ENCODE results near the gene TMEM222.

Gene TMEM222, protein sequence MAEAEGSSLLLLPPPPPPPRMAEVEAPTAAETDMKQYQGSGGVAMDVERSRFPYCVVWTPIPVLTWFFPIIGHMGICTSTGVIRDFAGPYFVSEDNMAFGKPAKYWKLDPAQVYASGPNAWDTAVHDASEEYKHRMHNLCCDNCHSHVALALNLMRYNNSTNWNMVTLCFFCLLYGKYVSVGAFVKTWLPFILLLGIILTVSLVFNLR

DNA sequence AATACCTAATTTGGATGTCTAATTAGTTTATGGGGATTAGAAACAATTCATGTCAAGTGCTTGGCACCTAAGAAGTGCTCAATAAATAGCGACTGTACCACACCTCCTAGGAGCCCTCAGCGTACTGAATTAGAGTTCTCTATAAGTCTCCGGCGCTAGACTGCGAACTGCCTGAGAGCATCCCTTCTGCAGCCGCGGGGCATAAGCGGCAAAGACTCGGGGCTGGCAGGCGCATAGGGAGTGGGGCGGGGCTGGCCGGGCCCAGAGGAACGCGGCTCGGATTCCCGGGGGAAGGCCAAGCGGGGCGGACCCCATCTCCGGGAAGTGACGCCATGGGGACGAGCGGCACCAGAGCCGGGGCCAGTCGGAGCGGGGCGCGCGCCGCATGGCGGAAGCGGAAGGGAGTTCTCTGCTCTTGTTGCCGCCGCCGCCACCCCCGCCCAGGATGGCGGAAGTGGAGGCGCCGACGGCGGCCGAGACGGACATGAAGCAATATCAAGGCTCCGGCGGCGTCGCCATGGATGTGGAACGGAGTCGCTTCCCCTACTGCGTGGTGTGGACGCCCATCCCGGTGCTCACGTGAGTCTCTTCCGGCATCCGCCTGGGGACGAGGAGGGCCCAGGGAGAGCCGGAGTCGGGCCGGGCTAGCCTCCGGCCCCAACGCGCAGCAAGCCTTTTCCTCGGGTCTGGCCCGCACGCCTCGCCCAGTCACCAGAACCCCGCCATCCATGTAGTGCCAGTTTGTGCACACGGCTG lies at the start of gene TMEM222:
TMEM222 (plus strand) TSS at position 351 of the 756 bp plus-strand sequence; CDS start at position 386, 35 bp downstream.
- in situ Hi-C loops (cut with MboI; ENCODE audit: low sequenced_read_pairs), result no loop called here

GRCh38 chr1:27274204-27274603 lies 47.8 kb upstream of the TMEM222 start:
- in situ Hi-C loops (cut with MboI; ENCODE audit: low sequenced_read_pairs), result no loop called here

GRCh38 chr1:27275696-27276095 lies 46.3 kb upstream of the TMEM222 start:
- in situ Hi-C loops (cut with MboI; ENCODE audit: low sequenced_read_pairs), result no loop called here

- in situ Hi-C loops (cut with MboI; ENCODE audit: low sequenced_read_pairs), result loop anchor here (10.0 kb wide), 1 partner anchor 90 kb away; no protein-coding TSS in a partner anchor
Measured at GRCh38 chr1:27284425-27285273, 37.3 kb upstream of the TMEM222 start.

- in situ Hi-C loops (cut with MboI; ENCODE audit: low sequenced_read_pairs), result loop anchor here (10.0 kb wide), 1 partner anchor 90 kb away; no protein-coding TSS in a partner anchor
Measured at GRCh38 chr1:27285274-27285660, 36.7 kb upstream of the TMEM222 start.

DNA sequence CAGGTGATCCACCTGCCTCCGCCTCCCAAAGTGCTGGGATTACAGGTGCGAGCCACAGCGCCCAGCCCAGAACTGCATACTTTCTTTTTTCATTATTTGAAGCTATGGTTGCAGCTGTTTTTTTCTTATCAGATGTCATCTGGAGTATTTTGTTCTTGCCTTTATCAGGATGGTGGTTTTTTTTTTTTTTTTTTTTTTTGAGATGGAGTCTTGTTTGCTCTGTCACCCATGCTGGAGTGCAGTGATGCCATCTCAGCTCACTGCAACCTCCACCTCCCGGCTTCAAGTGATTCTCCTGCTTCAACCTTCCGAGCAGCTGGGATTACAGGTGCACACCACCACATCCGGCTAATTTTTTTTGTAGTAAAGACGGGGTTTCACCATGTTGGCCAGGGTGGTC lies 36.1 kb upstream of the TMEM222 start:
- in situ Hi-C loops (cut with MboI; ENCODE audit: low sequenced_read_pairs), result loop anchor here (10.0 kb wide), 1 partner anchor 91 kb away; no protein-coding TSS in a partner anchor

- in situ Hi-C loops (cut with MboI; ENCODE audit: low sequenced_read_pairs), result loop anchor here (10.0 kb wide), 1 partner anchor 94 kb away; no protein-coding TSS in a partner anchor
Measured at GRCh38 chr1:27289125-27289524, 32.8 kb upstream of the TMEM222 start.

- in situ Hi-C loops (cut with MboI; ENCODE audit: low sequenced_read_pairs), result no loop called here
Measured at GRCh38 chr1:27290581-27290980, 31.4 kb upstream of the TMEM222 start.

DNA sequence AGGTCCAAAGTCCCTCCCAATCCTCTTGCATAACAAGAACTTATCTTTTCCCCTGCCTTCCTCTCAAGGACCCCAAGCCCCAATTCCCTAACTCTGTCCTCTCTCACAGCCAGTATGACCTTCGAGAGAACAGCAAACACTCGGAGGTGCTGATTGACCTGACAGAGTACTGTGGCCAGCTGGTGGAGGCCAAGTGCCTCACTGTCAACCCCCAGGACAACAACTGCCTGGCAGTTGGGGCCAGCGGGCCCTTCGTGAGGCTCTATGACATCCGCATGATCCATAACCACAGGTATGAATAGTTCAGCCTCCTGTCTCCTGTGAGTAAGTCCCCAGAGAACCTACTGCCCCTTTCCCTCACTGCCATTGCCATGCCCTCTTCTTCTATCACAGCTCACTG lies 29.9 kb upstream of the TMEM222 start:
- in situ Hi-C loops (cut with MboI; ENCODE audit: low sequenced_read_pairs), result no loop called here

DNA sequence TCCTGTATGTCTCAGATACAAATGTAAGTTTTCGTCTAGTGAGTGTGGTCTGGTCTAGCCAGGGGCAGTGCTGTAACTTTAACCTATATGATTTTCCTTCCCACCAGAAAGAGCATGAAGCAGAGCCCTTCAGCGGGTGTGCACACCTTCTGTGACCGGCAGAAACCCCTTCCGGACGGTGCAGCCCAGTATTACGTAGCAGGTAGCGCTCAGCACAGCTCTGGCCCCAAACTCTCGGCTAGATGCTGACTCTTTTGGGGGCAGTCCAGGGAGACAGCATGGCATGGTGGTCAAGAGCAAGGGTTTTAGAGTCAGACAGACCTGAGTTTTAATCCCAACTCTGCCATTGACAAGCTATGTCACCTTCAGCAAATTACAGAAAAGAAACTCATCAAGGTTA lies 28.0 kb upstream of the TMEM222 start:
- in situ Hi-C loops (cut with MboI; ENCODE audit: low sequenced_read_pairs), result no loop called here

GRCh38 chr1:27296773-27297291 lies 25.1 kb upstream of the TMEM222 start:
- in situ Hi-C loops (cut with MboI; ENCODE audit: low sequenced_read_pairs), result loop anchor here (5.0 kb wide), 1 partner anchor 195 kb away; no protein-coding TSS in a partner anchor

- in situ Hi-C loops (cut with MboI; ENCODE audit: low sequenced_read_pairs), result loop anchor here (5.0 kb wide), 1 partner anchor 196 kb away; no protein-coding TSS in a partner anchor
Measured at GRCh38 chr1:27297903-27298302, 24.1 kb upstream of the TMEM222 start.

DNA sequence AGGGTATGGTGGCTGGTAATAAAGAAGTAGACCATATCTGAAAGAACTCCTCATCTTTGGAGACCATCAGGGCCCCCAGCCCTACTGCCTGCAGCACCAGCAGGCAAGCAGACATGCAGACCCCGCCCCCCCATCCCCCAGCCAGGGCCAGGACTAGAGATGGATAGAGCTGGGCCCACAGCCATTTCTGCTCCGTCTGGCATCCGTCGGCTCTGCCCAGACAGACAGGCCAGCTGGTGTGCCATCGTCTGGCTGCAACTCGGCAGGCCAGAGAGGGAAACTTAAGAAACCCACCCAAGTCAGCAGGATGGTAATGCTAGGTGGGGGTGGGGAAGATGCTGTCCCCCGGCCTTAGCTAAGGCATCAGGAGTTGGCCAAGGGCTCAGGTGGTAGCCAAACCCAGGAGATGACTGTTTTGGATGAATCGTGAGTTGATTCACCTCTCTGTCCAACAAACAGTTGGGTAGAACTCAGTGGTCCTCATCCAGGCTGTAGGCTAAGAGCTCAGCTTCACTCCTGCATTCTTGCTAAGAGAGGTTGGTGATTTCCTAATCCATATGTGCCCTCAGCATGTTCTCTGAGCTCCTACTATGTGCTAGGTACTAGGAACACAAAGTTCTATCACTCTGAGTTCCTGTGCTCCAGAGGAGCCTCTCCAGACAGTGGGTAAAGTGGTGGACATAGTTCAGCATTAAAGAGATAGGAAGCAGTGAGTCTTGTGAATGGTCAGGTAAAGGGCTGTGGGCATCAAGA lies 23.2 kb upstream of the TMEM222 start:
- in situ Hi-C loops (cut with MboI; ENCODE audit: low sequenced_read_pairs), result loop anchor here (5.0 kb wide), 1 partner anchor 197 kb away; no protein-coding TSS in a partner anchor

DNA sequence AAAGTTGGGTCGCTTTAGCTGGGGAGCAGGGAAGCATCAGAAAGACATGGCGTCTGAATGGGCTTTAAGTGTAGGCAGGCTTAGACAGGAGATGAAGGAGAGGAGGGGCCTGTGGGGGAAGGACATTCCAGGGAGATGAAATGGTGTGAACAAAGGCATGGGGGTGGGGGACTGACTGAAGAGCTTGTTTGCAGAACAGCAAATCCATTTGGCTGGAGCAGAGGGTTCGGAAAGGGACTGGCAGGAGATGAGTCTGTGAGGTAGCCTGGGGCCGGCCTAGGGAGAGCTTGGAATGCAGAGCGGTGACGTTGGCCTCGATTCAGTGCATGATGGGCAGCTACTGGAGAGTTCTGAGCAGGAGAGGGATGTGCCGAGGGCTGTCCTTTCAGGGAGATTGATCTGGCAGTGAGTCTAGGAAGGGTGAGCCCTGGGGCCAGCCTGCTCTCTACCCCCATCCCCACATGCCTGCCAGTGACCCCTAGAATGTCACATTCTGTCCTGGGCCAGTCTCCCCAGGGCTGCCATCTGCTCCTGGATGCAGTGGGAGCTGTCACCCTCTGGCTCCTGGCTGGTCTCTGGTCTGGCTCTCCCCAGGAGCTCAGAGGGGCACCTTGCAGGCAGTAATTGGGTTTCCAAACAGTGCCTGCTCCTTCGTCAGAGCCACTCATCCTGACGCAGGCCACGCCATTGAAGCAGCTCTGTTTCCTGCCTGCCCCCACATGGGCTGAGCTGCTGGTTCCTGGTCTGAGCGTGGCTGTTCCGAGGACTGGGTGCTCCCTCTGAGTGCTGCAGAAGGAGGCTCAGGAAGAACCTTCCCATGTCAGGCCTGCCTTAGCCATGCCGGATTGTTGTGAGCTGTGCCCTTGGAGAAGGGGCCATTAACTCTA lies 22.3 kb upstream of the TMEM222 start:
- in situ Hi-C loops (cut with MboI; ENCODE audit: low sequenced_read_pairs), result loop anchor here (5.0 kb wide), 2 partner anchors 88 to 197 kb away; no protein-coding TSS in a partner anchor

- in situ Hi-C loops (cut with MboI; ENCODE audit: low sequenced_read_pairs), result loop anchor here (5.0 kb wide), 1 partner anchor 87 kb away; no protein-coding TSS in a partner anchor
Measured at GRCh38 chr1:27300341-27301051, 21.5 kb upstream of the TMEM222 start.

DNA sequence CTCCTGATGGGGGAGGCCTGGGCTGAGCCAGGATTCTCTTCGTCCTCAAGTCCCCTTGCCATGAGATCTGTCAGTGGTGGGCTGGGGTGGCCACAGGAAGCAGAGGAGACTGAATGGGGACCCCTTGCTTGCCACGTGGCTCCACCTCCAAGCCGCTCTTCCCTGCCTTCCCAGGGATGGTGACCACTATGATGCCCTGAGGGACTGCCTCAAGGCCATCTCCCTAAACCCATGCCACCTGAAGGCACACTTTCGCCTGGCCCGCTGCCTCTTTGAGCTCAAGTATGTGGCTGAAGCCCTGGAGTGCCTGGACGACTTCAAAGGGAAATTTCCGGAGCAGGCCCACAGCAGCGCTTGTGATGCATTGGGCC lies 20.9 kb upstream of the TMEM222 start:
- in situ Hi-C loops (cut with MboI; ENCODE audit: low sequenced_read_pairs), result loop anchor here (5.0 kb wide), 1 partner anchor 86 kb away; no protein-coding TSS in a partner anchor

GRCh38 chr1:27301582-27302199 lies 20.3 kb upstream of the TMEM222 start:
- in situ Hi-C loops (cut with MboI; ENCODE audit: low sequenced_read_pairs), result loop anchor here (5.0 kb wide), 1 partner anchor 86 kb away; no protein-coding TSS in a partner anchor

GRCh38 chr1:27302612-27303011 lies 19.4 kb upstream of the TMEM222 start:
- in situ Hi-C loops (cut with MboI; ENCODE audit: low sequenced_read_pairs), result loop anchor here (5.0 kb wide), 1 partner anchor 85 kb away; no protein-coding TSS in a partner anchor
